HEK293 (cell line): ENCODE measurements around the gene CCDC12.

Source experiments
- CTCF ChIA-PET: fragments of 350-600 bp; formaldehyde crosslinking; extraction: SDS; loops from one replicate; lab custom pipeline; 2021; ENCODE audit warnings: antibody characterized with exemption; lab: Yijun Ruan, JAX
- POLR2A ChIA-PET: fragments of 300-600 bp; formaldehyde crosslinking; extraction: SDS; loops from one replicate; lab custom pipeline; 2020; ENCODE audit warnings: antibody characterized with exemption, inconsistent platforms; lab: Yijun Ruan, JAX
- H3K27ac ChIP-seq: fragments of 200-500 bp; sonication (Bioruptor generic); 2 replicates; pipeline ENCODE4 v1.5.1; 2014; ENCODE audit warnings: low read depth, low read length, control low read depth, inconsistent platforms; ENCODE audit errors: extremely low read depth
- H3K36me3 ChIP-seq, 2 experiments: fragments of 200-500 bp in 1 of 2; sonication (Bioruptor generic) in 1 of 2; 1 replicate in 1 of 2; 2 replicates in 1 of 2; pipeline ENCODE4 v1.5.1; 2014 to 2017; ENCODE audit warnings: inconsistent platforms in 2 of 2, low read length in 2 of 2; ENCODE audit not compliant: control insufficient read depth in 2 of 2, insufficient read depth in 1 of 2
- H3K4me1 ChIP-seq: fragments of 200-500 bp; sonication (Bioruptor generic); 2 replicates; pipeline ENCODE4 v1.5.1; 2014; ENCODE audit warnings: mild to moderate bottlenecking, low read length, inconsistent platforms; ENCODE audit not compliant: control insufficient read depth, insufficient read depth
- H3K4me3 ChIP-seq: 2 replicates; pipeline ENCODE4 v1.5.1; 2011; ENCODE audit warnings: low read depth, mild to moderate bottlenecking, control low read depth, low read length, moderate library complexity
- H3K9me3 ChIP-seq: fragments of 200-500 bp; sonication (Bioruptor generic); 2 replicates; pipeline ENCODE4 v1.5.1; 2014; ENCODE audit warnings: low read depth, low read length, inconsistent platforms; ENCODE audit not compliant: control insufficient read depth, insufficient read depth
- BCL11A ChIP-seq: fragments of 450-650 bp; formaldehyde crosslinking; IDR thresholded peaks from 2 replicates; pipeline ENCODE4 v1.5.1; 2016; ENCODE audit warnings: low read depth, missing biosample characterization, missing genetic modification characterization
- GFI1B ChIP-seq: fragments of 450-650 bp; formaldehyde crosslinking; IDR thresholded peaks from 2 replicates; pipeline ENCODE4 v1.5.1; 2016; ENCODE audit warnings: missing biosample characterization, missing genetic modification characterization
- MYNN ChIP-seq: fragments of 450-650 bp; formaldehyde crosslinking; IDR thresholded peaks from 2 replicates; pipeline ENCODE4 v1.5.1; 2016; ENCODE audit warnings: missing biosample characterization, missing genetic modification characterization, borderline replicate concordance
- REPIN1 ChIP-seq: fragments of 450-650 bp; formaldehyde crosslinking; IDR thresholded peaks from 2 replicates; pipeline ENCODE4 v1.5.1; 2017; ENCODE audit warnings: missing biosample characterization, missing genetic modification characterization, low read depth
- SP7 ChIP-seq: fragments of 450-650 bp; formaldehyde crosslinking; IDR thresholded peaks from 2 replicates; pipeline ENCODE4 v1.5.1; 2016; ENCODE audit warnings: missing biosample characterization, missing genetic modification characterization
- ZBTB7A ChIP-seq: fragments of 450-650 bp; formaldehyde crosslinking; IDR thresholded peaks from 2 replicates; pipeline ENCODE4 v1.5.1; 2016; ENCODE audit warnings: low read depth, missing biosample characterization, missing genetic modification characterization
- ZIC2 ChIP-seq: fragments of 450-650 bp; formaldehyde crosslinking; IDR thresholded peaks from 2 replicates; pipeline ENCODE4 v1.5.1; 2016; ENCODE audit warnings: missing biosample characterization, missing genetic modification characterization
- ZNF121 ChIP-seq: fragments of 450-650 bp; formaldehyde crosslinking; IDR thresholded peaks from 2 replicates; pipeline ENCODE4 v1.5.1; 2016; ENCODE audit warnings: missing biosample characterization, missing genetic modification characterization
- ZNF155 ChIP-seq: fragments of 450-650 bp; formaldehyde crosslinking; IDR thresholded peaks from 2 replicates; pipeline ENCODE4 v1.5.1; 2016; ENCODE audit warnings: missing biosample characterization, missing genetic modification characterization
- ZNF157 ChIP-seq: fragments of 450-650 bp; formaldehyde crosslinking; IDR thresholded peaks from 2 replicates; pipeline ENCODE4 v1.5.1; 2016; ENCODE audit warnings: missing biosample characterization, missing genetic modification characterization
- ZNF223 ChIP-seq: fragments of 450-650 bp; formaldehyde crosslinking; IDR thresholded peaks from 2 replicates; pipeline ENCODE4 v1.5.1; 2016; ENCODE audit warnings: missing biosample characterization, missing genetic modification characterization
- ZNF473 ChIP-seq: fragments of 450-650 bp; formaldehyde crosslinking; IDR thresholded peaks from 2 replicates; pipeline ENCODE4 v1.5.1; 2017; ENCODE audit warnings: missing biosample characterization, missing genetic modification characterization
- ZNF501 ChIP-seq: fragments of 450-650 bp; formaldehyde crosslinking; IDR thresholded peaks from 2 replicates; pipeline ENCODE4 v1.5.1; 2016; ENCODE audit warnings: missing biosample characterization, missing genetic modification characterization
- ZNF791 ChIP-seq: fragments of 450-650 bp; formaldehyde crosslinking; IDR thresholded peaks from 2 replicates; pipeline ENCODE4 v1.5.1; 2016; ENCODE audit warnings: missing biosample characterization, missing genetic modification characterization
- TF ChIP-seq, protein P1 (sequence below): fragments of 450-650 bp; IDR thresholded peaks from 2 replicates; pipeline ENCODE4 v1.5.1; 2018; ENCODE audit warnings: missing biosample characterization, mild to moderate bottlenecking, missing genetic modification characterization
- TF ChIP-seq, protein P2 (sequence below): fragments of 450-650 bp; formaldehyde crosslinking; IDR thresholded peaks from 2 replicates; pipeline ENCODE4 v1.5.1; 2016; ENCODE audit warnings: missing biosample characterization, missing genetic modification characterization
- TF ChIP-seq, protein P3 (sequence below): fragments of 450-650 bp; formaldehyde crosslinking; IDR thresholded peaks from 2 replicates; pipeline ENCODE4 v1.5.1; 2017; ENCODE audit warnings: missing biosample characterization, missing genetic modification characterization
- TF ChIP-seq, protein P4 (sequence below): fragments of 450-650 bp; formaldehyde crosslinking; IDR thresholded peaks from 2 replicates; pipeline ENCODE4 v1.5.1; 2016; ENCODE audit warnings: missing biosample characterization, missing genetic modification characterization
- TF ChIP-seq, protein P5 (sequence below): fragments of 450-650 bp; formaldehyde crosslinking; IDR thresholded peaks from 2 replicates; pipeline ENCODE4 v1.5.1; 2016; ENCODE audit warnings: missing biosample characterization, missing genetic modification characterization, borderline replicate concordance

The CCDC12 gene

DNA sequence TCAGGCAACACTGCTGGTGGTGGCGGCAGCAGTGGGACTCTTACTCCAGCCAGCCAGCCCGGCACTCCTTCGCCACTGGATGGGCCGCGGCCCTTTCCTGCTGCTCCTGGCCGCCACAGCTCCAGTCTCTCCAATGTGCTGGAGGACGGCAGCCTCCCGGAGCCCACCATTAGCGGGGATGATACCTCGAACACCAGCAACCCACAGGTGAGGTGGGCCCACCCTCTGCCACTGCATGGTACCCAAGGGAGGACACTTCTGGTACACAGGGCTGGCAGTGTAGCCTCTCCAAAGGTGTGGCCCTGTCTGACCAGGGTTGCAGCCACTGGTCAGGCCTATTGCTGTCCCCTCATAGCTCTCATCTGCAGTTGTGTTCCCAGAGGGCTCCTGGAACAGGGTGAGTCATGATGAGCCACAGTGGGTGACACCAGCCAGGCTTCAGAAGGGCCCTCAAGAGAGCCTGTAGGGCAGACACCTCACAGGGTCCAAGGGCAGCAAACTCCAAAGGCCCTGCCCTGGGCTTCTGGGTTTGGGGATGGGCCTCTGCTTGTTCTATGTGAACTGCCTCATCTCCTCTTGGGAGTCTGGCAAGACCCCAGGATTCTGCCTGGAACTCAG, 23.8 kb upstream of the CCDC12 start (continued):
- TF ChIP-seq REPIN1 (tag by site-specific recombination) = no peak
- TF ChIP-seq, all 188 proteins: peak for 0

DNA sequence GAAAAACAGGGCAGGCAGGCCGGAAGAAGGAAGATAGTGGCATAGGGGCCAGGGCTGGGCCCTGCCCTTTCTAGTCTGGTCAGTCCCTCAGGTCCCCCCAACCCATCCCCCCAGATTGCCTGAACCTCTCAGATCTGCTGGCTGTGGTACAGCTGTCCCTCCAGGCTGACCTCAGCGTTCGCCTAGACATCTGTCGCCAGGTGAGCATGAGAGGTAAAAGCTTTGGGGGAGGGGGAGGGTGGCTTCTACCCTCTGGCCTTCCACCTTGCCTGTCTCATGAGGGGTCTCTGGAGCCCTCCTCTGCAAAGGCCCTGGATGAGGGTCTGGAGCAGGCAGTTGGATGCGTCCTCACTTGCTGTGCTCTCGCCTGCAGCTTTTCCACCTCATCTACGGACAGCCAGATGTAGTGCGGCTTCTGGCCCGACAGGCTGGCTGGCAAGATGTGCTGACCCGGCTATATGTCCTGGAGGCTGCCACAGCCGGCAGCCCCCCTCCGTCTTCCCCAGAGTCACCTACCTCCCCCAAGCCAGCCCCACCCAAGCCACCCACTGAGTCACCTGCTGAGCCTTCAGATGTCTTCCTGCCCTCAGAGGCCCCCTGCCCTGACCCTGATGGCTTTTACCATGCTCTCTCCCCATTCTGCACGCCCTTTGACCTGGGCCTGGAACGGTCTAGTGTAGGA, 23.1 kb upstream of the CCDC12 start:
- peaks cover 0 to 73% of the 10 kb centered on the region in 2 experiments; a peak in 1 of 3 replicates for H3K36me3 ChIP-seq
- H3K4me1 ChIP-seq = no peaks in the 10 kb centered on the region
- no peak overlapping the region for H3K4me3 ChIP-seq
- H3K9me3 ChIP-seq = no peaks in the 10 kb centered on the region
- ChIA-PET POLR2A (interaction anchor here (0.6 kb wide), 1 partner anchor 354 kb away, joined by 6 read pairs; no protein-coding TSS in a partner anchor), CTCF (interaction anchor here (0.6 to 1.8 kb wide), 5 partner anchors 20 to 86 kb away, joined by 3 to 6 read pairs (median 4); partner anchors contain the start of genes CCDC12 and NBEAL2)
- TF ChIP-seq ZNF501 (no peak), ZNF791 (tag by site-specific recombination) (no peak), GFI1B (no peak), ZBTB7A (tag by site-specific recombination) (no peak), ZNF155 (tag by site-specific recombination) (no peak)
- TF ChIP-seq, protein P1, sequence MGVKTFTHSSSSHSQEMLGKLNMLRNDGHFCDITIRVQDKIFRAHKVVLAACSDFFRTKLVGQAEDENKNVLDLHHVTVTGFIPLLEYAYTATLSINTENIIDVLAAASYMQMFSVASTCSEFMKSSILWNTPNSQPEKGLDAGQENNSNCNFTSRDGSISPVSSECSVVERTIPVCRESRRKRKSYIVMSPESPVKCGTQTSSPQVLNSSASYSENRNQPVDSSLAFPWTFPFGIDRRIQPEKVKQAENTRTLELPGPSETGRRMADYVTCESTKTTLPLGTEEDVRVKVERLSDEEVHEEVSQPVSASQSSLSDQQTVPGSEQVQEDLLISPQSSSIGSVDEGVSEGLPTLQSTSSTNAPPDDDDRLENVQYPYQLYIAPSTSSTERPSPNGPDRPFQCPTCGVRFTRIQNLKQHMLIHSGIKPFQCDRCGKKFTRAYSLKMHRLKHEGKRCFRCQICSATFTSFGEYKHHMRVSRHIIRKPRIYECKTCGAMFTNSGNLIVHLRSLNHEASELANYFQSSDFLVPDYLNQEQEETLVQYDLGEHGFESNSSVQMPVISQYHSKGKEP = no peak
- no peak overlapping the region for H3K27ac ChIP-seq

DNA sequence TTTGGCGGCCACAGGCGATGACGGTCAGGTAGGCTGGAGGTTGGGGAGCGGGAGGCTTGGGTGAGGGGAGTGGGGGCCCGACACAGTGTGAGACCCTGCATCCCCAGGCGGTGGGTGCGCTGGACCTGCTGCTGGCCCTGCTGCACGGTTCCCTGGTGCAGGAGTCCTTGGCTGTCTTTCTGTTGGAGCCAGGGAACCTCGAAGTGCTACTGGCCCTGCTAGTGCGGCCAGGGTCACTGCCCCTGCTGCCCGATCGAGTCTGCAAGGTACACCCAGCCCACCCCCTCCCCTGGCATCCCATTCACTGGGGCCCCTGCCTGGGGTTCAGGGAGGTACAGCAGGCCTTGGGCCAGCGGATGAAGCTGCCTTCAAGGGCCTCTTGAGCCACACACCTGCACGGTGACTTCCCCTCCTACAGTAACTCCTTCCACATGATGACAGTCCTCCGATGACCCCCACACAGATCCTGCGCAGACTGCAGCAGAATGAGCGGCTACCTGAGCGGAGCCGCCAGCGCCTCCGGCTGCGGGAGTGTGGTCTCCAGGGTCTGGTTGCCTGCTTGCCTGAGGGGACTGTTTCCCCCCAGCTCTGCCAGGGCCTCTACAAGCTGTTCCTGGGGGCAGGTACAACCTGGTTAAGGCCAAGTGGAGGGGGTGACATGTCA, 22.4 kb upstream of the CCDC12 start:
- Histone ChIP-seq H3K4me1 (no peaks in the 10 kb centered on the region), H3K36me3 (peaks cover 0 to 73% of the 10 kb centered on the region in 2 experiments; a peak in 1 of 3 replicates), H3K4me3 (no peak overlapping the region), H3K9me3 (no peaks in the 10 kb centered on the region), H3K27ac (no peak overlapping the region)
- CTCF ChIA-PET = interaction anchor here (0.6 to 2.1 kb wide), 16 partner anchors 8 to 749 kb away, joined by 3 to 15 read pairs (median 3); partner anchors contain the start of genes CCDC12 and NBEAL2
- POLR2A ChIA-PET = interaction anchor here (0.9 kb wide), 1 partner anchor 8 kb away, joined by 3 read pairs; no protein-coding TSS in a partner anchor
- TF ChIP-seq BCL11A (tag by site-specific recombination) = no peak
- TF ChIP-seq ZNF121 (tag by site-specific recombination) = no peak
- TF ChIP-seq, protein P2, sequence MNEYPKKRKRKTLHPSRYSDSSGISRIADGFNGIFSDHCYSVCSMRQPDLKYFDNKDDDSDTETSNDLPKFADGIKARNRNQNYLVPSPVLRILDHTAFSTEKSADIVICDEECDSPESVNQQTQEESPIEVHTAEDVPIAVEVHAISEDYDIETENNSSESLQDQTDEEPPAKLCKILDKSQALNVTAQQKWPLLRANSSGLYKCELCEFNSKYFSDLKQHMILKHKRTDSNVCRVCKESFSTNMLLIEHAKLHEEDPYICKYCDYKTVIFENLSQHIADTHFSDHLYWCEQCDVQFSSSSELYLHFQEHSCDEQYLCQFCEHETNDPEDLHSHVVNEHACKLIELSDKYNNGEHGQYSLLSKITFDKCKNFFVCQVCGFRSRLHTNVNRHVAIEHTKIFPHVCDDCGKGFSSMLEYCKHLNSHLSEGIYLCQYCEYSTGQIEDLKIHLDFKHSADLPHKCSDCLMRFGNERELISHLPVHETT (tag by site-specific recombination) = no peak
- TF ChIP-seq MYNN = no peak
- TF ChIP-seq, protein P3, sequence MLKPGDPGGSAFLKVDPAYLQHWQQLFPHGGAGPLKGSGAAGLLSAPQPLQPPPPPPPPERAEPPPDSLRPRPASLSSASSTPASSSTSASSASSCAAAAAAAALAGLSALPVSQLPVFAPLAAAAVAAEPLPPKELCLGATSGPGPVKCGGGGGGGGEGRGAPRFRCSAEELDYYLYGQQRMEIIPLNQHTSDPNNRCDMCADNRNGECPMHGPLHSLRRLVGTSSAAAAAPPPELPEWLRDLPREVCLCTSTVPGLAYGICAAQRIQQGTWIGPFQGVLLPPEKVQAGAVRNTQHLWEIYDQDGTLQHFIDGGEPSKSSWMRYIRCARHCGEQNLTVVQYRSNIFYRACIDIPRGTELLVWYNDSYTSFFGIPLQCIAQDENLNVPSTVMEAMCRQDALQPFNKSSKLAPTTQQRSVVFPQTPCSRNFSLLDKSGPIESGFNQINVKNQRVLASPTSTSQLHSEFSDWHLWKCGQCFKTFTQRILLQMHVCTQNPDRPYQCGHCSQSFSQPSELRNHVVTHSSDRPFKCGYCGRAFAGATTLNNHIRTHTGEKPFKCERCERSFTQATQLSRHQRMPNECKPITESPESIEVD (tag by site-specific recombination) = no peak
- TF ChIP-seq ZNF223 (tag by site-specific recombination) = no peak
- TF ChIP-seq, protein P4, sequence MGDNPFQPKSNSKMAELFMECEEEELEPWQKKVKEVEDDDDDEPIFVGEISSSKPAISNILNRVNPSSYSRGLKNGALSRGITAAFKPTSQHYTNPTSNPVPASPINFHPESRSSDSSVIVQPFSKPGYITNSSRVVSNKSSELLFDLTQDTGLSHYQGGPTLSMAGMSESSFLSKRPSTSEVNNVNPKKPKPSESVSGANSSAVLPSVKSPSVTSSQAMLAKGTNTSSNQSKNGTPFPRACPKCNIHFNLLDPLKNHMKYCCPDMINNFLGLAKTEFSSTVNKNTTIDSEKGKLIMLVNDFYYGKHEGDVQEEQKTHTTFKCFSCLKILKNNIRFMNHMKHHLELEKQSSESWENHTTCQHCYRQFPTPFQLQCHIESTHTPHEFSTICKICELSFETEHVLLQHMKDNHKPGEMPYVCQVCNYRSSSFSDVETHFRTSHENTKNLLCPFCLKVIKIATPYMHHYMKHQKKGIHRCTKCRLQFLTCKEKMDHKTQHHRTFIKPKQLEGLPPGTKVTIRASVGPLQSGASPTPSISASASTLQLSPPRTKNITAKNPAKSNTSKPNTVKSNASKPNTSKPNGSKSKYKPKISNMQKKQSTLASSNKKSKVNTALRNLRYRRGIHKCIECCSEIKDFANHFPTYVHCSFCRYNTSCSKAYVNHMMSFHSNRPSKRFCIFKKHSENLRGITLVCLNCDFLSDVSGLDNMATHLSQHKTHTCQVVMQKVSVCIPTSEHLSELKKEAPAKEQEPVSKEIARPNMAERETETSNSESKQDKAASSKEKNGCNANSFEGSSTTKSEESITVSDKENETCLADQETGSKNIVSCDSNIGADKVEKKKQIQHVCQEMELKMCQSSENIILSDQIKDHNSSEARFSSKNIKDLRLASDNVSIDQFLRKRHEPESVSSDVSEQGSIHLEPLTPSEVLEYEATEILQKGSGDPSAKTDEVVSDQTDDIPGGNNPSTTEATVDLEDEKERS = no peak
- no peak for TF ChIP-seq ZIC2 (tag by site-specific recombination)
- TF ChIP-seq, protein P5, sequence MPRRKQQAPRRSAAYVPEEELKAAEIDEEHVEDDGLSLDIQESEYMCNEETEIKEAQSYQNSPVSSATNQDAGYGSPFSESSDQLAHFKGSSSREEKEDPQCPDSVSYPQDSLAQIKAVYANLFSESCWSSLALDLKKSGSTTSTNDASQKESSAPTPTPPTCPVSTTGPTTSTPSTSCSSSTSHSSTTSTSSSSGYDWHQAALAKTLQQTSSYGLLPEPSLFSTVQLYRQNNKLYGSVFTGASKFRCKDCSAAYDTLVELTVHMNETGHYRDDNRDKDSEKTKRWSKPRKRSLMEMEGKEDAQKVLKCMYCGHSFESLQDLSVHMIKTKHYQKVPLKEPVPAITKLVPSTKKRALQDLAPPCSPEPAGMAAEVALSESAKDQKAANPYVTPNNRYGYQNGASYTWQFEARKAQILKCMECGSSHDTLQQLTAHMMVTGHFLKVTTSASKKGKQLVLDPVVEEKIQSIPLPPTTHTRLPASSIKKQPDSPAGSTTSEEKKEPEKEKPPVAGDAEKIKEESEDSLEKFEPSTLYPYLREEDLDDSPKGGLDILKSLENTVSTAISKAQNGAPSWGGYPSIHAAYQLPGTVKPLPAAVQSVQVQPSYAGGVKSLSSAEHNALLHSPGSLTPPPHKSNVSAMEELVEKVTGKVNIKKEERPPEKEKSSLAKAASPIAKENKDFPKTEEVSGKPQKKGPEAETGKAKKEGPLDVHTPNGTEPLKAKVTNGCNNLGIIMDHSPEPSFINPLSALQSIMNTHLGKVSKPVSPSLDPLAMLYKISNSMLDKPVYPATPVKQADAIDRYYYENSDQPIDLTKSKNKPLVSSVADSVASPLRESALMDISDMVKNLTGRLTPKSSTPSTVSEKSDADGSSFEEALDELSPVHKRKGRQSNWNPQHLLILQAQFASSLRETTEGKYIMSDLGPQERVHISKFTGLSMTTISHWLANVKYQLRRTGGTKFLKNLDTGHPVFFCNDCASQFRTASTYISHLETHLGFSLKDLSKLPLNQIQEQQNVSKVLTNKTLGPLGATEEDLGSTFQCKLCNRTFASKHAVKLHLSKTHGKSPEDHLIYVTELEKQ = no peak
- no peak for TF ChIP-seq ZNF157 (tag by site-specific recombination)
- no peak for TF ChIP-seq ZNF155 (tag by site-specific recombination)
- TF ChIP-seq ZNF473 (tag by site-specific recombination) = no peak
- TF ChIP-seq SP7 = no peak
